GM18499 (cell line): Measurements from ENCODE around the gene SLC25A26.
"Not testable (repeated sequence)": the region's sequence is repeated elsewhere in the genome, so short reads cannot be mapped to it uniquely, and the experiment has no call there.

Experiments used
- ATAC-seq: cut with Tn5 transposase; IDR thresholded peaks from one replicate; pipeline ENCODE4 v1.9.1; 2021; ENCODE audit warnings: moderate number of reproducible peaks; ENCODE audit not compliant: insufficient read depth, unreplicated experiment

The SLC25A26 gene

DNA sequence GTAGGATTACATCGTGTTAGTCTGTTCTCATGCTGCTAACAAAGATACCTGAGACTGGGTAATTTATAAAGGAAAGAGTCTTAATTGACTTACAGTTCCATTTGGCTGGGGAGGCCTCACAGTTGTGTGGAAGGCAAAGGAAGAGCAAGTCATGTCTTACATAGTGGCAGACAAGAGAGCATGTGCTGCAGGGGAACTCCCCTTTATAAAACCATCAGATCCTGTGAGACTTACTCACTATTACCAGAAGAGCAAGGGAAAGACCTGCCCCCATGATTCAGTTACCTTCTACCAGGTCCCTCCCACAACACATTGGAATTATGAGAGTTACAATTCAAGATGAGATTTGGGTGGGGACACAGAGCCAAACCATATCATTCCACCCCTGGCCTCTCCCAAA lies 3.4 kb downstream of the SLC25A26 start:
- no peak for ATAC-seq

DNA sequence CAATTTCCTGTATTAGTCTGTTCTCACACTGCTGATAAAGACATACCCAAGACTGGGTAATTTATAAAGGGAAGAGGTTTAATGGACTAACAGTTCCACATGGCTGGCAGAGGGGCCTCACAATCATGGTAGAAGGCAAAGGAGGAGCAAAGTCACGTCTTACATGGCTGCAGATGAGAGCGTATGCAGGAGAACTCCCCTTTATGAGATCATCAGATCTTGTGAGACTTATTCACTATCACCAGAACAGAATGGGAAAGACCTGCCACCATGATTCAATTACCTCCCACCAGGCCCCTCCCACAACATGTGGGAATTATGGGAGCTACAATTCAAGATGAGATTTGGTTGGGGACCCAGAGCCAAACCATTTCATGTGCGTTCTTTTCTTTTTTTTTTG lies 5.3 kb downstream of the SLC25A26 start:
- not testable (repeated sequence) for ATAC-seq

DNA sequence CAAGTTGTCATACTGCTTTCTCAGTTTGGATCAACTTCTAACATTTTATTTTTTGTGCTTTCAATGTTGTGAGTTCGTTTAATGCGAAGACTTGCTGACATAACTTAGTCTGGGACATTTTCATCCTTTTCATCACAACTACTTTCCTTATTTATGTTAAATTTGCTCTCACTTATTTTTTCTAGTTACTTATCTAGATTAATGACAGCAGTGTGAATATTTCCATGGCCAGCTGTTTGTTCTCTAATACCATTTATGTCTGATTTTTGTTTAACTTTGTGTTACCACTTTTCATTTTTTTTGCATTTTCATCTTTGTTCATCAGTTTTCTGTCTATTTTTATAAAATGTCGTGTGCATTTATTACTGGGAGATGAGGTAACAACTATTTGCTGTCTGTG lies 6.2 kb downstream of the SLC25A26 start:
- no peak for ATAC-seq

DNA sequence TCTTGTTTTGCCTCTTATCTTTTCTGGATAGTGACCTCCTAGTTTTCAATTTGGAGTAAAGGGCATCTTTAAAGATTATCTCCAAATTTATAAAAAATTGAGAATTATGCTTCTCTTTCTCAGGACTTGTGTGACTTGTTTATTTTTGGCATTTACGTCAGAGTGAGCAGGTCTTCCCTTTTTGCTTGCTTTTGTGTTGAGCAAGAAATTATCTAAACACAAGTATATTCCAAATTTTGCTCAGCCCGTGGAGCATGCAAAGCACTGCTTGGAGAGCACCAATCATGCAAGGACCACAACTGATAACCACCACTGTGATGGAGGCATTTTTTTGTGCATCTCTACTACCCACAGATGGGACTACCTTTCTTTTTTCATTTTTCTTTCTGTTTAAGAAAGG lies 7.1 kb downstream of the SLC25A26 start:
- no peak for ATAC-seq

DNA sequence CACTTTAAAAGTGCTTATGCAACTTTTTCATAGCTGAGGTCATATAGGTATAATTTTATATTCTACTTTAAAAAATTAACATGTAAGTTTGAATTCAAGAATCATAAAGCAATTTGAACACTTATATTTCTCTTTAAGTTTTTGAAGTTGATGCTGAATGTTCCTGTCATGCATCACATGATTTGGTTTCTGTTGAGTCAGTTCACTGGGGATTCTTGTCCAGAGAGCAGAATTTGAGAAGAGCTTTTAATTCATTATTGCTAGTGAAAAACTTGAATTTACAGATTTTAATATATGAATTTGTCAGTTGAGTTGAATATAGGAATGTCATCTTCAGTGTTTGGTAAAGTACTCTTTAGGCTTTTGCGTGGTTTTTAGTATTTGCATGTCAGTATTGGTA lies 7.9 kb downstream of the SLC25A26 start:
- no peak for ATAC-seq

DNA sequence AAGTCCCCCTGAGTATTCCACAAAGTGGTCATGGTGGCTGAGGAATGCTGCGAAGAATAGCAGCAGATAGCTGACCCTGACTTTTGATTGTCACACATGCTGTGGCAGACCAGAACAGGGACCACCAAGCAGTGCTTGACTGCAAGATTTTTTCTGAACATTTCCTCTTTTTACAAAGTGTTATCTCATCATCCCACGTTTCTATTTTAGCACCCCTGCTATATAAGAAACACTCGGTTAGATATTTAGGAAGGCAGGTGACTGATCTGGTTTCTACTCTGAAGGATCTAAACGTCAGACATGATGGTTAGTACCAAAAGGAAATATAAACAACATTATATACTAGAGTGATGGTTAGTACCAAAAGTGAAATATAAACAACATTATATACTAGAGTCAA lies 9.1 kb downstream of the SLC25A26 start:
- no peak for ATAC-seq

DNA sequence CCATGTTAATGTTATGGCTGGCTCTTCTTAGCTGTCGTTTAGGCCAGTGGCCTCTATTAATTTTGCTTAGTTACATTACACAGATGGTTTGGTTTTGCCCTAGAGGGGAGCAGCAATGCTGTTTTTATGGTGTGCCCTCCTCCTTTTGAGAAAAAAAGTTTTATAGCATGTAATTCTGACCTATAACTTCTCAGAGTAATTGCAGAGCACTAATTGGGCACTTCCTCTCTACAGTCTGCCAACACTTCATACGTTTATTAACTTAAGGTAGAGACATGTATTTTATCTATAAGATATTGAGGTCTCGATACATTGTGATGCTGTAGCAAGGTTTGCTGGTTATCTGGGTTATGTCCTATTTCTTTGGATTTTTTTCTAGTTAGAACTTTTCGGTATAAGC lies 12.2 kb downstream of the SLC25A26 start:
- no peak for ATAC-seq

DNA sequence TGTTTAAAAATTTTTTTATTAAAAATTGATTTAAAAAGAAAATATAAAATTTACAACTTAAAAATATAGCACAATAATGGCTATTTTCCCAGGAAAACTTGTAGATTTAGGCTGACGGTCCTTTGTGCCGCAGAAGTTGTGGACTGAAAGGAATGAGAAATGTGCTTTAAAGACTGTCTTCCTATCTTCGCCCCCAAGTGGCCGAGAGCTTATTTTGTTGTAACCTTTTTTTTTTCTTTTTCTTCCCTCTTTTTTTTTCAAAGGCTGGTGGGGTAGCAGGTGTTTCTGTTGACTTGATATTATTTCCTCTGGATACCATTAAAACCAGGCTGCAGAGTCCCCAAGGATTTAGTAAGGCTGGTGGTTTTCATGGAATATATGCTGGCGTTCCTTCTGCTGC lies 15.5 kb downstream of the SLC25A26 start:
- ATAC-seq, result no peak

DNA sequence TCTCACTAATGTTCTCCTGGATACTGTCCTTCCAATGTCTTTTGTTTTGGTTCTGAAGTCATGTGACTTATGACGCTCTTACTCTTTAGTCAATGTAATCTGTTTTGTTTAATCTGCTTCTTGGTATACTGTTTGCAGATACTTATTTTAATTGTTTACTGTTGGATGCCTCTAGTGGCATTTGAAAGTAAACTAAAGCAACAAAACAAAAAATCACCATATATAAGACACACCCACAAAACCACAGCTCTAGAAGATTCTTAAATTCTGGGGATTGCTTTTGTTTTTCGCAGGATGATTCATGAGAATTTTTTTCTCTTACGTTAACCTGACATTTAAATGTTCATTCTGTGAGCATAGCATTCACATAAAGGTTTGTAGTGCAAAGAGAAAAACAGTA lies 16.8 kb downstream of the SLC25A26 start:
- no peak for ATAC-seq

DNA sequence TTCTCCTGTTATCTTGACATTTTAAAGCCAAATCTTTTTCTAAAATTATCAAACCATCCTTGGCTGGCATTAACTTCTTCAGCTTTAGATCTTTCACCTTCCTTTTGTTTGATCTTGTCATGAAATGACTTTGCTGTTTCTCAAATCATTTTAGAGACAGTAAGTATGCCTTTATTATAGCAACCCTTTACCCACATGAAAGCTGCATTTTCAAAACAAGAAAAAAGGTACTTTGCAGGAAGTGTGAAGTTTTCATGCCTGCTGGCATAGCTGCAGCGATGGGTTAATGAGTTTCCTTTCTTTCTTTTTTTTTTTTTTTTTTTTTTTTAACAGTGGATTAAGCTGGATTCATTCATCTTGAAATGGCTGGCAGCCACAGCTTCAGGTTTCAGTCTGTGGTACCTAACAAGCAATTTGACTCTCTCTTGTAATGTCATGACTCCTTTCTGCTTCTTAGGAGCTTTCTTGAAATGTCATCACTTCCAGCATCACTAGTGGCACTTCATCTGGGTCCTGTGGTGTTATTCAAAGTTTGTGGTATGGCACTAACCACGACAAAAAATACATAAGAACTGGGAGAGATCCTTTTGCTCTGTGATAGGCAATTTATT lies 18.8 kb downstream of the SLC25A26 start:
- ATAC-seq, result no peak

DNA sequence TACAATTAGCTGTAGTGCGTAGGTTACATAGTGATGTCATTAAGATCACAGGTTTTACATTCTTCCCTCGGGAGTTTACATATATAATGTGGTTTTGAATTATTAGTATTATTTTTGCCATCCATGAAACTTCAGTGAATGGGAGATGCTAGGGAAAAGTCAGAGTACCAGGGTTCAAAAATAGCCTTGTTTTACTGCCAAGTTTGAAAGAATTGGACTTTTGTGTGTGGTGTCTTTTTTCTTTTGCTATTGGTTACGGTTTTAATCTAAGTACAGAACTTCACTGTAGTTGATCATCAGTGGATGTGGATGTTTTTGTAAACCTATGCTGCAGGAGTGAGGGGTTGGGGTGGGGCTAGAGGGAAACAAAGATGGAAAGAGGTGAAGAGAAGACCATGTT lies 20.7 kb downstream of the SLC25A26 start:
- no peak for ATAC-seq

DNA sequence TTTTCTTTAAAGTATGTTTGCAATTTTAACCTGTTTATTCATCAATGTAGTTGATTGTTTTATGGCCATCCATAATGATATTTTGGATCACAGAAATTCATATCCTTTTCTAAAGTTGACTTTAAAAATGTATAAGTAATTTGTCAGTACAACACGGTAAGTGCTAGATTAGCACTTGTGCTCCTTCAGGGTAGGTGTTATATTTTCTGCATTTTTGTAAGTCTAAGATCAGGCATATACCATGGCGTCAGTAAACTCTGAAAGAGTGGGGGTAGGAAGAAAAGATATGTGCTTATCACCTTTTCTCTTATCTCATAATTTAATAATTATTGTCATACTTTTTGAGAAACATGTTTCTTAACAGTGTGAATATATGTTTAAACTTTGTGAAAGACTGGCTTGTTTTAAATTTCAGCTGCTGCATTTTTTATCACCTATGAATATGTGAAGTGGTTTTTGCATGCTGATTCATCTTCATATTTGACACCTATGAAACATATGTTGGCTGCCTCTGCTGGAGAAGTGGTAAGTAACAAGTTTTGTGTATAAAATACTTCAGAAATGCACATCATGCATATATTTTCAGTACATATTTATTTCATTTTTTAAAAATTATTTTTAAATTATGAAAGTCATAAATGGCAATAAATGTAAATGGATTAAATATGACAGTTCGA lies 22.1 kb downstream of the SLC25A26 start:
- ATAC-seq, result no peak

DNA sequence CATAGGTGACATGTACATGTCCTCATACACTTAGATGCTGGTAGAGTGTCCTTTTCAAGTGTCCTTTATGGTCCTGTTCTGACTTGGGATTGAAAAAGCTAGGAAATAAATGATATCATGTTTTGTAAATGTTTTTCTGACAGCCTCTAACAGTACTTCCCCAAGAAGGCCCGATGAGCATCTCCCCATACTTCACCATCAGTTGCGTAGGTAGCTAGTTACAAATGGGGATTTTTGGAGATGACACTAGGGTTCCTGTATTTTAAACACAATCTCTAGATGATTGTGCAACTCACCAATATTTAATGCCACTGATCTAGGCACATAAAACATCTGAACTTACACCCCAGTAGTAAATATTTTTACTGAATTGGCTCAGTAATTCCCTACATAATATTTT lies 27.8 kb downstream of the SLC25A26 start:
- no peak for ATAC-seq

DNA sequence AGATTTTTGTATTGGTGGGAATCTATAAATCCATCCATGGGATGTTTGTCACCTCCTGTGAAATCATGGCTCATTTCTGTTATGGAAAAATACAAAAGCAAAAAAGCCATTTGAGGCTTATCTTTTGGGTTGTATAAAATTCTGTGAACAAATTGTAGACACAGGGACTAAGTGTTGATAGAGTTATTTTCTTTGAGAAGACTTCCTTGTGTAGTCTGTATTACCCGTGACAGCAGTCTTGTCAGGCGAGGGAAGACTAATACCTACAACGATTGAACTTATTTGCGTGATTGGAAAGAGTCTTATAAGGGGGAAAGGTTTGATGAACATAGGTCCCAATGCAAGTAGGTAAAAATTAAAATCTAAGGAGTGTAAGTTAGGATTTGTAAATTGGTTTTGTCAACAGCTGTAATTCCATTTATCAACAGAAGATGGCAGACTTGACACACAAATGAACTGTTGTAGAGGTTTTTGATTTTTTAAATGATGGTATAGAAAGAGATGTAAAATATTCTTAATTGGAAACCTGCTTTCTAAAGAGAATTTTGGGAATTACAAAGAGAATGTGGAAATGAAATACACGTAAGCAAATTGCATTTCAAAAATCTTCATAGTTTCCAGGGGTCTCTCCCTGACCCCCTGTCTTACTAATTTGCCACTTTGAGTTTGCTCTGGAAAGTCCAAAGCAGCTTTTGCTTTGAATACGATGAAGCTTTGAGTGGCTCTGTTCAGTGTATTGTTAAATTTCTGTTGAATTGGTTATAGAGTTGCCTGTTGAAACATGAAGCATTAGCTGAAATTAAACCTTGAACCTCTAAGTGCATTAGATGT lies 33.2 kb downstream of the SLC25A26 start:
- no peak for ATAC-seq

DNA sequence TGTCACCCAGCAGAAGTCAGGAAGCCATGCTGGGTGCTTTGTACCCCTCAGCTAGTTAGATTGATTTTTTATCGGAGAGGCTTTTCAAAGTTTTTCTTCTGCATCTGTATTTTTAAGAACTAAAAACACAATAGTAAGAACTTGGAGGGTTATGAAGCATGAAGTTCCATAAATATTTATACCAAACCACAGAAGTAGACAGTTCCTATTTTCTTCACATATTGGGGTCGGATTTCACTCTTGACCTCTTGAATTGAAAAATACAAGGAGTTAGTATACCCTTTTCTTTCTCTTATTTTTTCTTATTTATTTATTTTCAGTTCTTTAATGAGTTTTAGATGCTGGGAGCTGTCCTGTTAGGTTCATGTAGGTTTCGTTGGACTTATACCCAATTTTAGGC lies 35.1 kb downstream of the SLC25A26 start:
- no peak for ATAC-seq

DNA sequence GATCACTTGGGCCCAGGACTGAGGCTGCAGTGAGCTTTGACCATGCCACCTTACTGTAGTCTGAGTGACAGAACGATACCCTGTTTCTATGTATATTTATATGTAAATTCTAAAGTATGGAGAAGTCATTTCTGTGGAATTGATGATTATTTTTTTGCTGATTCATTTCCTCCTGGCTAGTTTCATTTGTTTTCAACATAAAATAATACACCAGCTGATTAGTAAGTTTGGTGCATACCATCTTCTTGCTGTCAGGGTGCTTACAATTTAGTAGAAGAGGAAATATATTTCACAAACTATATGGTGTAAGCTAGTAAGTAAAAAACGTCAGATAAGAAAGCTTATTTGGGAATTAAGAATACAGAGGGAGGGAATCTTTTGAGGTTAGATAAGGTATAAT lies 36.0 kb downstream of the SLC25A26 start:
- no peak for ATAC-seq

DNA sequence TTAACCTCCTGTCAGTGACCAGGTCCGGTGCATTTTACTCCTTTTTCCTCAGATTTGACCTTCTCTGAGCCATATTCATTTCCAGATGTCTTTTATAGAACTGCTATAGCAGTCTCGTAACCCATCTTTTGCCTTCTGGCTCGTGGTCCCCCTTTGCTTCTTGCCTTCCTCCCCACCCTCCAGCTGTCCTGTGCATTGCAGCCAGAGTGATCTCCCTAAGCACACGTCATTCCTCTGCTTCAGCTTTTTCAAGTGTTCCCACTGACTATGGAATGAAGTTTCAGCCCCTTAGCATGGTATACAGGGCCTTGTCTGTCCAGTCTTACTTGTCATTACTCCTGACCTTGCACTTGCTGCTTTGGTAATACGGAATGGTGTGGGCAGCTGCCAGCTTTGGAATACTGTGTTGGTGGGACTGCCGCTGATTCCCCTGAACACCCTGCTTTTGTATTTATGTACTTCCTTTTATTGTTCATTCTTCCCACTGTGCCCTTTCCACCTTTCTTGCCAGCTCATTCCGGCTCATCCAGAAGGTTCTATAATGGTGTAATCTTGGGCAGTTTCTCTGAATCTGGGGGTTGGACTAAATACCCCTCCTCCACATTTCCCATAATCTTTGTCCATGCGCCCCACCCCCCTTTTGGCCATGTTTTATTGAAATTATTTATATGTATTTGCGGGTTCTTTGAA lies 38.9 kb downstream of the SLC25A26 start:
- no peak for ATAC-seq

DNA sequence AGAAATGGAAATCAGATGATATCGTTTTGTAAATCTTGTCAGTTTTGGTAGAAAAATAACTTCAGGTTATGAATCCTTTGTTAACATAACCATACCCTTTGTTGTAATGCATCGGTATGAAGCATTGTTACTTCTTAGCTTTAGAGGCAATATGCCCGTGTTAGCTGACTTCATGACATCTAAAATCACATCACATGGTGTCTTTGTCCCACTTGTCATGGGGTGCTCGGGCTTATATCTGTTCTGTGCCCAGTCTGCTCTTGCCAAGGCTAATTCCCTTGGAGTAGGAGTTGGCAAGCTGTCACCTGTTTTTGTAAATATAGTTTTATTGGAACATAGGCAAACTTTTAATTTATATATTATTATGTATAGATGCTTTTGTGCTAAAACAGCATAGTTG lies 39.6 kb downstream of the SLC25A26 start:
- ATAC-seq, result no peak

DNA sequence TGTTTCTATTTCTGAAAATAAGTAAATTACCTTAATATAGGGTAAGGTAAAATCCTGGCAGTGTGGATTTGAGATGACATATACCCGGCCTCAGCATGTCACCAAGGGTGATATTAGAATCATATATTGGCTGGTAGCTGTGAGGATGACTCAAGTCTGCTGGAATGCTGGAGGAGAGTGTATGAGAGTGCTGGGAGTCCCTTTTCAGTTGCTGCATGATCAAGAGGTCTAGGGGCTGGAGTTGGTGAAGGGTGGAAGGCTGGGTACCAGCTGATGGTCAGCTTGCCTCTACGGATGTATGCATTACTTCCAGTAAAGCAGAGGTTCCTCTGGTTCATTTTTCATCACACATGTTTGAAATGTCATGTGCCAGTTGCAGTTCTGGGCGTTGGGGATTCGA lies 40.6 kb downstream of the SLC25A26 start:
- ATAC-seq, result no peak

DNA sequence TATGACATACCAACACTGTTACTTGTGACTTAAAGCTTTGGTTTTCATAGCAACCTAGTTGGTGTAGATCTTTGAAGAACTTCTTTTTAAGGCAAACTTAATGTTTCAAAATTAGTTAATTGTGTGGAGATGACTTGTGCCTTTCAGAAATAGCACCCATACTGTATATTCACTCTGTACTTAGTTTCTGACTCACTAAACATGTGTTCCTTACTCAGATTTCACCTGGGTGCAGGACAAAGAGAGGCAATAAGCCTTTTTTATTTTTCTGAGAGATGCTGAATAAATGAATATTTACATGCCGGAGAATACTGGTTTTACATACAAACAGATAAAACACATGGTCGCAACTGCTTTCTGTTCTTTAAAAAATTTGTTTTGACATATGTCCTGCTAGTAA lies 44.8 kb downstream of the SLC25A26 start:
- ATAC-seq, result no peak

DNA sequence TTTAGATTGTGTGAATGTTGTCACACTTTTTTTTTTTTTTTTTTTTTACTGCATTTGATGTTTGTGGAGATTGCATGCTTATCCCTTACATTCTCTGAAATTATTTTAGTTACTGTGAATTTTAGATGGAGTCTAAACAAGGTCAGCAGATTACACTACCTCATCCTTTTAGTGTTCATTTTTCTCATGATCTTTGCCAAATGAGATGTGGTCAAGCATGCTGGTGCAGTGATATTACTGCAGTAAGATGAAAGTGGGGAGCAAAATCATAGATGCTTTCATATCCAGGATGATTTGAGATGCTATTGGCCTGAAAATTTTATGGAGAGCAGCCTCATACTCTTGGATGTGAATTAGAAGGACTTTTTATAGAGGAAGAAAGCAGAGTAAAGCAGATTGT lies 45.8 kb downstream of the SLC25A26 start:
- ATAC-seq, result no peak
